ENCODE measurements around the gene DES.

- TF ChIP-seq CTCF (CRISPR knock-in tag; IDR thresholded peaks at IDR 0.05) (no peak), ZNF749 (CRISPR knock-in tag; IDR thresholded peaks at IDR 0.05; ENCODE audit: borderline replicate concordance) (no peak), ATF1 (CRISPR knock-in tag; IDR thresholded peaks at IDR 0.05) (no peak)
Observed at GRCh38 chr2:219434468-219434717, 16.2 kb downstream of the DES start.

Measured in HepG2 (cell line).